Neutrophil (primary cell): ENCODE measurements around the gene POLN.

ENCODE experiments used
- H3K27ac ChIP-seq: fragments of 200-600 bp; sonication (generic); 2 replicates; pipeline ENCODE4 v1.5.1; 2016; ENCODE audit warnings: mild to moderate bottlenecking, moderate library complexity
- H3K27me3 ChIP-seq: fragments of 200-600 bp; sonication (generic); 2 replicates; pipeline ENCODE4 v1.6.0; 2016; ENCODE audit warnings: mild to moderate bottlenecking
- H3K36me3 ChIP-seq: fragments of 200-600 bp; sonication (generic); 2 replicates; pipeline ENCODE4 v1.5.1; 2017
- H3K4me1 ChIP-seq, 2 experiments: fragments of 200-600 bp in 1 of 2; sonication (generic) in 1 of 2; 1 replicate in 1 of 2; 2 replicates in 1 of 2; pipeline versions ENCODE4 v1.5.1 to v1.6.1; 2013 to 2016; ENCODE audit warnings: low read depth in 1 of 2, low read length in 1 of 2, mild to moderate bottlenecking in 1 of 2, moderate library complexity in 1 of 2; ENCODE audit not compliant: control insufficient read depth in 1 of 2, insufficient read depth in 1 of 2
- H3K4me3 ChIP-seq, 2 experiments: fragments of 200-600 bp in 1 of 2; sonication (generic) in 1 of 2; 1 replicate in 1 of 2; 2 replicates in 1 of 2; pipeline ENCODE4 v1.5.1; 2013 to 2016; ENCODE audit warnings: low read depth in 1 of 2, low read length in 1 of 2, mild to moderate bottlenecking in 1 of 2, moderate library complexity in 1 of 2
- H3K9me3 ChIP-seq: fragments of 200-600 bp; sonication (generic); 2 replicates; pipeline ENCODE4 v1.5.1; 2016
- CTCF ChIP-seq: fragments of 200-600 bp; sonication (generic); IDR thresholded peaks from 2 replicates; pipeline ENCODE4 v1.5.1; 2016; ENCODE audit warnings: antibody characterized with exemption

POLN gene

GRCh38 chr4:2059046-2059725 is 182.7 kb downstream of the POLN start, which contains the start of gene NAT8L:
TSS of gene NAT8L (plus strand) at chr4:2059327. CDS start at chr4:2059512, 185 bp downstream.
- Histone ChIP-seq H3K27me3 (peaks cover 91% of the 10 kb centered on the region), H3K4me3 (no peak within 1 kb of the TSS), H3K27ac (no peak within 1 kb of the TSS), H3K9me3 (no peaks in the 10 kb centered on the region), H3K4me1 (peaks cover 0 to 9% of the 10 kb centered on the region in 2 experiments), H3K36me3 (no peaks in the 10 kb centered on the region)
- no peak for TF ChIP-seq CTCF

- Histone ChIP-seq H3K4me1 (peaks cover 0 to 9% of the 10 kb centered on the region in 2 experiments), H3K9me3 (no peaks in the 10 kb centered on the region), H3K27ac (no peak overlapping the region), H3K27me3 (peaks cover 98% of the 10 kb centered on the region), H3K36me3 (no peaks in the 10 kb centered on the region), H3K4me3 (no peak overlapping the region)
- TF ChIP-seq CTCF, result no peak
Measured at GRCh38 chr4:2058264-2059045, 183.5 kb downstream of the POLN start.

- no peak overlapping the region for H3K27ac ChIP-seq
- peaks cover 0 to 9% of the 10 kb centered on the region in 2 experiments for H3K4me1 ChIP-seq
- H3K36me3 ChIP-seq, result no peaks in the 10 kb centered on the region
- peaks cover 98% of the 10 kb centered on the region for H3K27me3 ChIP-seq
- H3K4me3 ChIP-seq, result no peak overlapping the region
- TF ChIP-seq CTCF, result no peak
- H3K9me3 ChIP-seq, result no peaks in the 10 kb centered on the region
Measured at GRCh38 chr4:2057382-2058065, 184.4 kb downstream of the POLN start.

GRCh38 chr4:2054217-2054616 is 187.7 kb downstream of the POLN start:
- TF ChIP-seq CTCF, result no peak
- Histone ChIP-seq H3K27ac (no peak overlapping the region), H3K4me3 (no peak overlapping the region), H3K27me3 (peaks cover 99% of the 10 kb centered on the region), H3K9me3 (no peaks in the 10 kb centered on the region), H3K36me3 (no peaks in the 10 kb centered on the region), H3K4me1 (peaks cover 0 to 6% of the 10 kb centered on the region in 2 experiments)

- H3K27me3 ChIP-seq, result peaks cover 100% of the 10 kb centered on the region
- no peak for TF ChIP-seq CTCF
- no peaks in the 10 kb centered on the region for H3K9me3 ChIP-seq
- no peaks in the 10 kb centered on the region for H3K4me1 ChIP-seq
- H3K4me3 ChIP-seq, result no peak overlapping the region
- no peaks in the 10 kb centered on the region for H3K36me3 ChIP-seq
- H3K27ac ChIP-seq, result no peak overlapping the region
Measured at GRCh38 chr4:2051086-2051485, 190.8 kb downstream of the POLN start.
